Common myeloid progenitor, CD34-positive (primary cell): ENCODE data around the gene GDPD5.

ENCODE experiments used
- CTCF ChIA-PET: fragments of 350-600 bp; sonication (Branson Sonifier 250); formaldehyde crosslinking; loops from one replicate; lab custom pipeline; 2021; ENCODE audit warnings: antibody characterized with exemption; lab: Charles Lee
- POLR2A ChIA-PET: fragments of 350-600 bp; sonication (Branson Sonifier 250); formaldehyde crosslinking; loops from one replicate; lab custom pipeline; 2021; ENCODE audit warnings: antibody characterized with exemption; lab: Charles Lee
- DNase-seq, 3 donors: peaks; one replicate each; pipeline versions ENCODE4 v3.0.0 to v3.0.0-alpha.2; 2013
- H3K27ac ChIP-seq, 2 experiments: 1 replicate in 1 of 2; 2 replicates in 1 of 2; pipeline ENCODE4 v1.7.0; 2013; ENCODE audit warnings: inconsistent platforms in 2 of 2, low read length in 2 of 2, mild to moderate bottlenecking in 2 of 2, low read depth in 1 of 2, moderate library complexity in 1 of 2; ENCODE audit not compliant: severe bottlenecking in 2 of 2, insufficient read depth in 1 of 2, poor library complexity in 1 of 2
- H3K27me3 ChIP-seq, 5 experiments: replicated peaks in 2 of 5; 1 replicate in 3 of 5; 2 replicates in 2 of 5; pipeline versions ENCODE4 v1.6.1 to v1.7.0; 2013; ENCODE audit warnings: low read length in 4 of 5, mild to moderate bottlenecking in 2 of 5, moderate library complexity in 2 of 5, inconsistent platforms in 1 of 5; ENCODE audit not compliant: insufficient read depth in 5 of 5, control insufficient read depth in 4 of 5
- H3K36me3 ChIP-seq, 4 experiments: 1 replicate in 2 of 4; 2 replicates in 2 of 4; pipeline versions ENCODE4 v1.6.1 to v1.7.0; 2013; ENCODE audit warnings: low read length in 3 of 4, control low read depth in 1 of 4, mild to moderate bottlenecking in 1 of 4; ENCODE audit not compliant: control insufficient read depth in 4 of 4, insufficient read depth in 4 of 4
- H3K4me1 ChIP-seq, 4 experiments: 1 replicate in 3 of 4; 2 replicates in 1 of 4; pipeline versions ENCODE4 v1.6.1 to v1.7.1; 2013; ENCODE audit warnings: low read length in 3 of 4, mild to moderate bottlenecking in 3 of 4, control low read depth in 1 of 4, inconsistent platforms in 1 of 4, moderate library complexity in 1 of 4; ENCODE audit not compliant: control insufficient read depth in 4 of 4, insufficient read depth in 4 of 4; ENCODE audit errors: control extremely low read depth in 1 of 4
- H3K4me3 ChIP-seq, 7 experiments: 1 replicate in 4 of 7; 2 replicates in 3 of 7; pipeline versions ENCODE4 v1.5.1 to v1.7.0; 2013; ENCODE audit warnings: mild to moderate bottlenecking in 7 of 7, low read length in 6 of 7, moderate library complexity in 6 of 7, inconsistent platforms in 2 of 7, low read depth in 2 of 7, control low read depth in 1 of 7; ENCODE audit not compliant: insufficient read depth in 4 of 7, control insufficient read depth in 1 of 7; ENCODE audit errors: extremely low read depth in 1 of 7
- H3K9me3 ChIP-seq, 5 experiments: 1 replicate in 4 of 5; 2 replicates in 1 of 5; pipeline versions ENCODE4 v1.6.1 to v1.7.1; 2013; ENCODE audit warnings: low read length in 4 of 5, mild to moderate bottlenecking in 2 of 5, inconsistent platforms in 1 of 5, low read depth in 1 of 5, moderate library complexity in 1 of 5; ENCODE audit not compliant: control insufficient read depth in 4 of 5, insufficient read depth in 2 of 5; ENCODE audit errors: control extremely low read depth in 1 of 5
- WGBS: methylation state at CpG from one replicate; pipeline ENCODE4 v1.1.5; 2013; ENCODE audit not compliant: insufficient coverage; 5-methylcytosine and 5-hydroxymethylcytosine counted together

The GDPD5 gene

DNA sequence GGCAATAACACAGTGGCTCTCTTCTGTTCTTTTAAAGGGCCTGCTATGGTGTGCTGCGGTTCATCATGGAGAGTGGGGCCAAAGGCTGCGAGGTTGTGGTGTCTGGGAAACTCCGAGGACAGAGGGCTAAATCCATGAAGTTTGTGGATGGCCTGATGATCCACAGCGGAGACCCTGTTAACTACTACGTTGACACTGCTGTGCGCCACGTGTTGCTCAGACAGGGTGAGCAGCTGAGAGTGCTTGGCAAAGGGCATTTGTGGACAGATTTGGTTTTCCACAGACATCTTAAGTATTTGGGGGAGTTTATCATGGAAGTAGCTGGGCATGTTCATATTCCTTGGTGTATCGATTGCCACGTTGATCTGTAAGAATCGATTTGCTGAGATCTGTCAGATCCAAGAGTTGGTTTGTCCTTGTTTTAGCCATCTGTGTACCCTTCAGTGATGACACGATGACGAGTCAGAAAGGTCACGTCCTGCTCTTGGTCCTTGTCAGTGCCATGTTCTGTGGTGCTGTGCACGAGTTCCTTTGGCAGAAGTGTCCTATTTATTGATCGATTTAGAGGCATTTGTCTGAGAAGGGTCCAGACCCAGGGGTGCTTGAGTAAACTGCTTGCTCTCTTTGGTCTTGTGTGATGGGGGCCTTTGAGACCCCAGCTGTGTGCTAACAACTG lies 121.6 kb downstream of the GDPD5 start:
- Histone ChIP-seq H3K9me3 (no peaks in the 10 kb centered on the region), H3K4me3 (no peak overlapping the region), H3K27me3 (no peaks in the 10 kb centered on the region), H3K36me3 (peaks cover 22 to 85% (median 59%) of the 10 kb centered on the region in 4 experiments), H3K4me1 (peaks cover 17 to 53% (median 35%) of the 10 kb centered on the region in 4 experiments), H3K27ac (peak overlapping the region in 1 of 2 experiments; percentile 41)
- WGBS, result 95% methylated on average over 15 of the region's 15 CpGs
- DNase-seq, result no peak
- POLR2A ChIA-PET, result no interaction called here
- CTCF ChIA-PET, result interaction anchor here (0.7 to 5.2 kb wide), 5 partner anchors 15 to 275 kb away, joined by 3 to 32 read pairs (median 4); no protein-coding TSS in a partner anchor

DNA sequence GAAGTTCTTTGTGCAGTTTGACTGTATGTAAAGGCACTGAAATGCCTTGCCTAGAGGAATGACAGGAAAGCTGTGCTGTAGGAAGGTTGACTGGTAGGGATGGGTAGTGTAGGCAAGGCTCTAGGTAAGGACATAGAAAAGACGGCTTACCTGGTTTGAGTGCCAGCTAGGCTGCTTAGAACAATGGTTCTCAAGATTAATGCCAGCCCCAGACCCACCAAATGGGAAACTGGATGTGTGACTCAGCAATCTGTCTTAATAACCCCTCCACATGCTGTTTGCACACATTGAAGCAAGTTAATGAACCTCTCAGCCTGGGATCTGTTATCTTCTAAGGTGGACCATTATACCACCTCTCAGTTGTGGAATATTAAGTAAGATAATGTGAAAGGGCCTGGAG lies 122.7 kb downstream of the GDPD5 start:
- H3K9me3 ChIP-seq, result no peaks in the 10 kb centered on the region
- CTCF ChIA-PET, result interaction anchor here (0.6 to 1.6 kb wide), 6 partner anchors 15 to 276 kb away, joined by 3 to 8 read pairs (median 3); no protein-coding TSS in a partner anchor
- H3K4me3 ChIP-seq, result peak overlapping the region in 1 of 7 experiments; percentile 99
- POLR2A ChIA-PET, result no interaction called here
- WGBS, result 67% methylated on average over 1 of the region's 1 CpG
- DNase-seq, result peak in 2 of 3 donors; percentile 33 to 46
- peaks cover 17 to 56% (median 38%) of the 10 kb centered on the region in 4 experiments for H3K4me1 ChIP-seq
- no peaks in the 10 kb centered on the region for H3K27me3 ChIP-seq
- peak overlapping the region in 1 of 2 experiments; percentile 28 for H3K27ac ChIP-seq
- H3K36me3 ChIP-seq, result peaks cover 22 to 77% (median 56%) of the 10 kb centered on the region in 4 experiments

DNA sequence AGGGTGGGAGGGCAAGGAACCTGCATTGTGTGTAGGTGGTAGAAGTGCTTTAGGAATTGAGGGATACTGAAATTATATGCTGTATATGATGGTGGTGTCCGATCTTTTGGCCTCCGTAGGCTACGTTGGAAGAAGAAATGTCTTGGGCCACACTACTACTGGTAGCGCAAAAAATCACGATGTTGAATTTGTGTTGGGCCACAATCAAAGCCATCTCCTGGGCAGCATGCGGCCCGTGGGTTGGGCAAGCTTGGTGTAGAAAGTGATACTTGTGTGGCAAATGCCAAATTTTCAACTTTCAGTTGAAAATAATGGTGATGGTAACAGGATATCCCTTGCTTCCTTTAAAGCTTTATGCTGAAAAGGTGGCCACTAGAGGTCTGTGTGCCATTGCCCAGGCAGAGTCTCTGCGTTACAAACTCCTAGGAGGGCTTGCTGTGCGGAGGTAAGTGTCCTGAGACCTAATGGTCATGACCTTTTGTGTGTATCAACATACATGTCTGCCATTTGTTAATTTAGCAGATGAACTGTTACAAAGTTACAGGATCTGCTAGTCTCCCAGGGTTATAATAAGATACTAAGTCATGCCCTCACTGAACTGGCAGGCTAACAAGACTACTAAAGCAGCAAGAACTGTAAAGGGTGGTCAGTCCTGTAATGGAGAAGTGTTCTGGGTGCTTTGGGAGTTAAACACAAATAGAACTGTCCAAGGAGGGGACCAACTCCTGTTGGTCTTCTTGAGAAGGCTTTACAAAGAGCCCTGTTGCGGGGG lies 123.6 kb downstream of the GDPD5 start:
- POLR2A ChIA-PET, result interaction anchor here (1.3 kb wide), 1 partner anchor 27 kb away, joined by 3 read pairs; no protein-coding TSS in a partner anchor
- peaks cover 22 to 72% (median 55%) of the 10 kb centered on the region in 4 experiments for H3K36me3 ChIP-seq

DNA sequence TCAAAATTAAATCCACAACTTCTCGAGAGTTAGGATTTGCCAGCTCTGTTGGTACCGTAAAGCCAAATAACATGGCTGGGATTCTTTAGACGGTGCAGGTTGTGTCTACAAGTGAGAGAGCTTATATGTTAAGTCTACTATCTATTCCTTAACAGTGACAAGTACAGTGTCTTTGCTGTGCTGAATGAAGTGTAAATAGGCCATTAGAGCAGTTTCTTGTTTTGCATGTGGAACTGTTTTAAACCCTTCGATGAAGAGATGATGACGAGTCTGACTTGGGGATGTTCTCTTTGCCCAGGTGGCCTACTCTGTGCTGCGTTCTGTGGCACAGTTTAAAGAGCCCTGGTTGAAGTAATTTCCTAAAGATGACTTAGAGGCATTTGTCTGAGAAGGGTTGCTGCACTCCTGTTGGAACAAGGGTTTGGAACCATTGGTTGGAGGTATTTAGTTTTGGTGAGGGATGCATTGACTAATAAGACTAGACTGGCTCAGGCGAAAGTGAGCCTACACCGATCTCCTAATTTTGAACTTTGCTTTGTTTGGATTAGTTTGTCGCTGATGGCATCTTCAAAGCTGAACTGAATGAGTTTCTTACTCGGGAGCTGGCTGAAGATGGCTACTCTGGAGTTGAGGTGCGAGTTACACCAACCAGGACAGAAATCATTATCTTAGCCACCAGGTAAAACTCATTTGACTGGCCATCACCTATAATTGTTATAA lies 125.4 kb downstream of the GDPD5 start:
- peaks cover 18 to 55% (median 37%) of the 10 kb centered on the region in 4 experiments for H3K36me3 ChIP-seq

More for the DNA sequence above, 123.6 kb downstream of the GDPD5 start:
- peaks cover 17 to 56% (median 38%) of the 10 kb centered on the region in 4 experiments for H3K4me1 ChIP-seq
- H3K27me3 ChIP-seq, result no peaks in the 10 kb centered on the region
- CTCF ChIA-PET, result interaction anchor here (1.2 to 2.7 kb wide), 5 partner anchors 11 to 18 kb away, joined by 3 to 10 read pairs (median 4); no protein-coding TSS in a partner anchor
- no peaks in the 10 kb centered on the region for H3K9me3 ChIP-seq
- H3K27ac ChIP-seq, result peak overlapping the region in 1 of 2 experiments; percentile 31
- H3K4me3 ChIP-seq, result peak overlapping the region in 3 of 7 experiments; percentile 33 to 99 (median 34)
- no peak for DNase-seq
- WGBS, result 93% methylated on average over 7 of the region's 10 CpGs

DNA sequence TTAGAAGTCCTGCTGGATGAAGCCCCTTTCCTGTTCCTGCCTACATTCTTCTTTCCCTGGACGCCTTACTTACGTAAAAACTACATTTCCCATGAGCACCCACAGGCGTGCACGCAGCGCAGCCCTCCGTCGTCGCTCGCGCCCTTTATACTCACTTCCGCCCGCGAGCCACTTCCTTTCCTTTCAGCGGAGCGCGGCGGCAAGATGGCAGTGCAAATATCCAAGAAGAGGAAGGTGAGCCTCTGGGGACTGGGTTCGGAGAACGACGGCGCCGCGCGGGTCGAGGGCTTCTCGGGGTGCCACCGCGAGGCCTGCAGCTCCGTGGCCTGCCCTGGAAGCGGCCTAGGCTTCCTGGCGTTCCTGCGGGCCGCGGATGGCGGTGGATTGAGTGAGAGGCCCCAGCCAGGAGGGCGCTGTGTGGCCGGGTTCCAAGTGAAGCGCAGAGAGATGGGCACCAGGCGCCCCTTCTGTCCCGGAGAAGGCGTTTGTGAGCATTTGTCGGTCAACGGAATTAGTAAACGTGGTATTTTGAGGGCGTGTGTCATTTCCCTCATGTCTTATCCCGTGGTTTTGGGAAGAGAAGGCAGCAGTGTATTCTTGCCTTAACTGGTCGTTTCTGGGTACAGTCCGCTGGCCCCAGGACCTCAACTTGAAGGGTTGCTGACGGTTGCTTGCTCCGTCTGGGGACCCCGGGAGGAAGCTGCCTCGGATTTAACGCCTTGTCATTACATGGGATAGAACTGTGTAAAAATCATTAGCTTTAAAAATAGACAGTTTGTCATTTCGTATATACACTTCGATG lies 126.2 kb downstream of the GDPD5 start, which contains the start of gene RPS3:
RPS3 (plus strand) TSS at position 175 of the 802 bp plus-strand sequence; CDS start at position 205, 30 bp downstream.
- H3K4me3 ChIP-seq, result peak within 1 kb of the TSS; percentile 65 to 99 (median 96)
- peaks cover 17 to 43% (median 37%) of the 10 kb centered on the region in 4 experiments for H3K4me1 ChIP-seq
- no peaks in the 10 kb centered on the region for H3K9me3 ChIP-seq
- H3K27me3 ChIP-seq, result no peaks in the 10 kb centered on the region
- ChIA-PET CTCF (interaction anchor here (0.8 to 2.7 kb wide), 10 partner anchors 8 to 134 kb away, joined by 3 to 10 read pairs (median 3); no protein-coding TSS in a partner anchor), POLR2A (interaction anchor here (0.5 to 1.0 kb wide), 3 partner anchors 9 to 117 kb away, joined by 3 to 7 read pairs (median 3); no protein-coding TSS in a partner anchor)
- 0% methylated on average over 39 of the region's 55 CpGs for WGBS
- peaks cover 13 to 47% (median 30%) of the 10 kb centered on the region in 4 experiments for H3K36me3 ChIP-seq
- peak; percentile 90 to 95 (median 93) for DNase-seq
- H3K27ac ChIP-seq, result peak within 1 kb of the TSS; percentile 93 to 96

More for the DNA sequence above, 125.4 kb downstream of the GDPD5 start:
- peak overlapping the region; percentile 93 to 96 for H3K27ac ChIP-seq
- DNase-seq, result peak in 1 of 3 donors; percentile 30
- peak overlapping the region; percentile 5 to 99 (median 96) for H3K4me3 ChIP-seq
- peaks cover 17 to 43% (median 37%) of the 10 kb centered on the region in 4 experiments for H3K4me1 ChIP-seq
- no peaks in the 10 kb centered on the region for H3K9me3 ChIP-seq
- 3% methylated on average over 6 of the region's 11 CpGs for WGBS
- ChIA-PET CTCF (interaction anchor here (0.8 to 2.7 kb wide), 11 partner anchors 8 to 181 kb away, joined by 3 to 10 read pairs (median 3); no protein-coding TSS in a partner anchor), POLR2A (interaction anchor here (0.5 to 0.9 kb wide), 3 partner anchors 8 to 31 kb away, joined by 3 to 7 read pairs (median 3); no protein-coding TSS in a partner anchor)
- no peaks in the 10 kb centered on the region for H3K27me3 ChIP-seq
